ENCODE measurements around the gene ARG2. TPM values are rescaled to one million over a fixed set of nuclear protein-coding genes. Genes with fewer than 3 reads are reported as not detected.
A peak's percentile ranks its signal among the peaks of the same experiment; 100 is the strongest.

Gene ARG2
- total and polyA plus RNA-seq, 10 donors = 0.64 to 4.7 (median 1.1) TPM

DNA sequence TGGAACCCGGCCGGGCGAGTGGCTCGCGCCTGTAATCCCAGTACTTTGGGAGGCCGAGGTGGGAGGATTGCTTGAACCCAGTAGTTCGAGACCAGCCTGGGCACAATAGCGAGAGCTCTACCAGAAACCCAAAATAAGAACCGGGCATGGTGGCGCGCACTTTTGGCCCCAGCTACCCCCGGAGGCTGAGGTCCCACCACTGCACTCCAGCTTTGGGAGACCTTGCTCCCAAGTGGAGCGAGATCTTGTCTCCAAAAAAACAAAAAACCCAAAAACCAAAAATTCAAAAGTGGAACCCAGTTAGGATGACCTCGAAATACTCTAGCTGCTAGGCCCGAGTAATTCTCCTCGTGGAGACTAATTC is 55.5 kb downstream of the ARG2 start:
- no peaks in the 10 kb centered on the region for H3K27me3 ChIP-seq (replicated peaks in 1 of 7)
- DNase-seq = no peak
- peaks cover 16 to 51% (median 43%) of the 10 kb centered on the region in 6 donors for H3K4me1 ChIP-seq
- WGBS, 5 donors = 41 to 50% (median 43%) methylated on average over 11 to 16 of the region's 16 CpGs
- TF ChIP-seq POLR2AphosphoS5 (IDR thresholded peaks at IDR 0.05) (no peak), POLR2A (IDR thresholded peaks at IDR 0.05) (no peak)
- TF ChIP-seq, protein P1, sequence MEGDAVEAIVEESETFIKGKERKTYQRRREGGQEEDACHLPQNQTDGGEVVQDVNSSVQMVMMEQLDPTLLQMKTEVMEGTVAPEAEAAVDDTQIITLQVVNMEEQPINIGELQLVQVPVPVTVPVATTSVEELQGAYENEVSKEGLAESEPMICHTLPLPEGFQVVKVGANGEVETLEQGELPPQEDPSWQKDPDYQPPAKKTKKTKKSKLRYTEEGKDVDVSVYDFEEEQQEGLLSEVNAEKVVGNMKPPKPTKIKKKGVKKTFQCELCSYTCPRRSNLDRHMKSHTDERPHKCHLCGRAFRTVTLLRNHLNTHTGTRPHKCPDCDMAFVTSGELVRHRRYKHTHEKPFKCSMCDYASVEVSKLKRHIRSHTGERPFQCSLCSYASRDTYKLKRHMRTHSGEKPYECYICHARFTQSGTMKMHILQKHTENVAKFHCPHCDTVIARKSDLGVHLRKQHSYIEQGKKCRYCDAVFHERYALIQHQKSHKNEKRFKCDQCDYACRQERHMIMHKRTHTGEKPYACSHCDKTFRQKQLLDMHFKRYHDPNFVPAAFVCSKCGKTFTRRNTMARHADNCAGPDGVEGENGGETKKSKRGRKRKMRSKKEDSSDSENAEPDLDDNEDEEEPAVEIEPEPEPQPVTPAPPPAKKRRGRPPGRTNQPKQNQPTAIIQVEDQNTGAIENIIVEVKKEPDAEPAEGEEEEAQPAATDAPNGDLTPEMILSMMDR (IDR thresholded peaks at IDR 0.05 in 8 of 11, conservative IDR thresholded peaks at IDR 0.05 in 3 of 11) = no peak
- H3K36me3 ChIP-seq = peaks cover 0 to 25% (median 7%) of the 10 kb centered on the region in 6 donors
- H3K27ac ChIP-seq = peak overlapping the region; percentile 94 to 100 (median 98)
- H3K4me3 ChIP-seq = peak overlapping the region; percentile 74 to 99 (median 96)
- intact Hi-C loops (cut with DNase I; ENCODE audit: low total_unique reads) = no loop called here
- H3K9me3 ChIP-seq = no peaks in the 10 kb centered on the region

DNA sequence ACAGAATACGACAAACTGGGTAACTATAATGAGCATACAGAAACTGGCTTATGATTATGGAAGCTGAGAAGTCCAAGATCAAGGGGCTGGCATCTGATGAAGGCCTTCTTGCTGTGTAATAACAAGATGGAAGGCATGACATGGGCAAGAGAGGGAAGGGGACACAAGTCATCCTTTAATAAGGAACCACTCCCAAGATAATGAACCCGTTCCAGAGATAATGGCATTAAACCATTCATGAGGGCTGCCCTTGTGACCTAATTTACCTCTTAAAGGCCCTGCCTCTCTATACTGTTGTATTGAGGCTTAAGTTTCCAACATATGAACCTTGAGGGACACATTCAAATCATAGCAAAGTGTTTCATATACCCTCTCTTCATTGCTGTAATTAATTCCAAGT is 59.3 kb downstream of the ARG2 start:
- WGBS, 5 donors = 60 to 96% (median 63%) methylated on average over 2 of the region's 2 CpGs
- Histone ChIP-seq H3K4me3 (no peak overlapping the region), H3K27ac (no peak overlapping the region), H3K4me1 (peaks cover 0 to 23% (median 12%) of the 10 kb centered on the region in 6 donors), H3K36me3 (peaks cover 0 to 59% (median 15%) of the 10 kb centered on the region in 6 donors), H3K27me3 (replicated peaks in 1 of 7) (no peaks in the 10 kb centered on the region), H3K9me3 (no peaks in the 10 kb centered on the region)
- TF ChIP-seq POLR2A (IDR thresholded peaks at IDR 0.05) = no peak
- no peak for TF ChIP-seq POLR2AphosphoS5 (IDR thresholded peaks at IDR 0.05)
- TF ChIP-seq, protein P1 (IDR thresholded peaks at IDR 0.05 in 8 of 11, conservative IDR thresholded peaks at IDR 0.05 in 3 of 11) = no peak
- DNase-seq = no peak
- intact Hi-C loops (cut with DNase I; ENCODE audit: low total_unique reads) = no loop called here

DNA sequence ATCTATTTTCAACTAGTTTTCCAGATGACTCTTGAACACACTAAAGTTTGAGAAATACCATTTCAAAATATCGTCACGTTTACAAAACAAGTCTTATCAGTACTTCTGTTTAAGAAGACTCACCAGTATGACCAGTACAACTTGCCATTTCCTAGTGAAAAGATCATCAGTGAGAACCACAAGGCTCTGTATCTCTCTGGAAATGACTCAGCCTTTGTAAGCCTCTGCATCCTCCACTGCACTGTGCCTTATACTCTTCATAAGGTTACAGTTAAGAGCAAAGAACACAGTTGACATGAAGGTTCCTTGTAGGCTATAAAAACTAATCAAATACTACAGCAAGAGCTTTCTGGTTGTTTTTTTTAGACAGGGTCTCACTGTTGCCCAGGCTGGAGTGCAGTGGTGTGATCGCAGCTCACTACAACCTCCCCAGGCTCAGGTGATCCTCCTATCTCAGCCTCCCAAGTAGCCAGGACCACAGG is 60.4 kb downstream of the ARG2 start:
- intact Hi-C loops (cut with DNase I; ENCODE audit: low total_unique reads) = no loop called here
- TF ChIP-seq POLR2A (IDR thresholded peaks at IDR 0.05) (no peak), POLR2AphosphoS5 (IDR thresholded peaks at IDR 0.05) (no peak)
- TF ChIP-seq, protein P1 (IDR thresholded peaks at IDR 0.05 in 8 of 11, conservative IDR thresholded peaks at IDR 0.05 in 3 of 11) = no peak
- 59 to 83% (median 68%) methylated on average over 3 of the region's 3 CpGs for WGBS, 5 donors
- peaks cover 0 to 20% (median 9%) of the 10 kb centered on the region in 6 donors for H3K4me1 ChIP-seq
- no peak overlapping the region for H3K4me3 ChIP-seq
- DNase-seq = no peak
- peak overlapping the region in 2 of 8 donors; percentile 13 to 21 for H3K27ac ChIP-seq
- H3K9me3 ChIP-seq = no peaks in the 10 kb centered on the region
- H3K36me3 ChIP-seq = peaks cover 0 to 70% (median 23%) of the 10 kb centered on the region in 6 donors
- no peaks in the 10 kb centered on the region for H3K27me3 ChIP-seq (replicated peaks in 1 of 7)

DNA sequence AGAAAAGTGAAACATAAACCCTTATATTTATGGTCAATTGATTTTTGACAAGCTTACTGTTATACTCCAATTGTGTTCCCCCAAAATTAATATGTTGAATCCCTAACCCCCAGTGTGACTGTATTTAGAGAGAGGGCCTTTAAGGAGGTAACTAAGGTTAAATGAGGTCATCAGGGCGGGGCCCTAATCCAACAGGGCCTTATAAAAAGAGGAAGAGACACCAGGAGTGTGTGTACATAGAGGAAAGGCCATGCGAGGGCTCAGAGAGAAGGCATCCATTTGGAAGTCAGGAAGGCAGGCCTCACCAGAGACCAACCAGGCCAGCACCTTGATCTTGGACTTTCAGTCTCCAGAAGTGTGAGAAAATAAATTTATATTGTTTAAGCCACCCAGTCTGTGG is 61.2 kb downstream of the ARG2 start:
- Histone ChIP-seq H3K4me3 (no peak overlapping the region), H3K36me3 (peaks cover 0 to 78% (median 28%) of the 10 kb centered on the region in 6 donors), H3K9me3 (no peaks in the 10 kb centered on the region), H3K4me1 (peaks cover 0 to 12% (median 3%) of the 10 kb centered on the region in 6 donors), H3K27ac (no peak overlapping the region), H3K27me3 (replicated peaks in 1 of 7) (no peaks in the 10 kb centered on the region)
- DNase-seq = no peak
- TF ChIP-seq, protein P1 (IDR thresholded peaks at IDR 0.05 in 8 of 11, conservative IDR thresholded peaks at IDR 0.05 in 3 of 11) = no peak
- no peak for TF ChIP-seq POLR2A (IDR thresholded peaks at IDR 0.05)
- TF ChIP-seq POLR2AphosphoS5 (IDR thresholded peaks at IDR 0.05) = no peak
- WGBS, 5 donors = 49 to 77% (median 64%) methylated on average over 2 of the region's 2 CpGs
- intact Hi-C loops (cut with DNase I; ENCODE audit: low total_unique reads) = no loop called here
